Left hindlimb (tissue), 1 donor: ENCODE measurements around the gene TSPAN15.
"Not testable (repeated sequence)": the region's sequence is repeated elsewhere in the genome, so short reads cannot be mapped to it uniquely, and the experiment has no call there.

Experiments used
- DNase-seq: peaks from one replicate; pipeline ENCODE4 v3.0.0-alpha.2; 2018

Gene TSPAN15

DNA sequence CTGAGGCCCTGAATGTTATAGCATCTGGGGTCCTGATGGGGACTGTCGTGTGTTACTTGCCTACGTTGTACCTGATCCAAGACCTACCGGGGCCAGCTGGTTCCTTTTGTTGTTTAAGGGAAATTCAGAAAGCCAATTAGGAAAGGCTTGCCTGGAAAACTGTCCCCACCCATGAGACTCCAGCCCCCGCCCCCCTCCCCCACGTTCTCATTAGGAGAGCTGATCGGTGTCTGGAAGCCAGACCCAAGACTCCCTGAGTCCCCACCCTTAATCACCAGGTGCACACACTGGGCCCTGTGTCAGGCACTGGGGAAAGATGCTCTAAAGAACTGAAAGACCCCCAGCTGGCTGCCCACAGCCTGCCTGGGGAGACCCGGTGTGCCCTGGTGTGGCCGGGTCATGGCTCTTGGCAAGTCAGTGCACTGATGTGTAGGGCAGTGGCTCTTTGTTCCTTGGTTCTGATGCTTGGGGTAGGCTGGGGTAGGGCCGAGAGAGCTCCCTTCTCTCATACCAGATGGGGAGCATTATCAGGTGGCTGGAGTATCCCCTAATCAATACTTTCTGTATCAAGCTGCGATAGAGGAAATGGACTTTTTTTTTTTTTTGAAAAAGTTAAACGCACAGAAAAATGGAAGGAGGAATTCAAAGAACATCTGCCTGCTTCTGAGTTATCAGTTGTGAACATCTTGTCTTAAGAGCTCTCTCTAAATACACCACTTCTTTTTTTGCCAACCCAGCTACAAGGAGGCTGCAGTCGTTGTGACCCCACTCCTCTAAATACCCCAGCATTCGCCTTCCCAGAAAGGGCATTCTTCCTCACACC lies 16.9 kb downstream of the TSPAN15 start:
- DNase-seq: no peak

DNA sequence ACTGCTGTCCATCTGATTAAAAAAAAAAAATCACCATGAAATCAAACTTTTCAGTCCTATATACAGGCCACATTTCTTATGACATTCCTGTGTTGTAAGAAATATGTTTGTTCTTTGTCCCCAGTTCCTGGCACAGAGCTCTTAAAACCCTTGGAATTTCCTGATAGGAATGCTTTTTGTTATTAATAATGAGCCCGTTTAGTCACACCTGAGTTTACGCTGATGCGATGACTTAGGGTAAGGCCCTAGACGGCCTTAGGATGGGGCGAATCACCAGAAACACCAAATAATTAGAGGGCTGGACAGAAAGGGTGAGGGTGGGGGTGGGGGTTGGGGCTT lies 17.5 kb downstream of the TSPAN15 start:
- no peak for DNase-seq

DNA sequence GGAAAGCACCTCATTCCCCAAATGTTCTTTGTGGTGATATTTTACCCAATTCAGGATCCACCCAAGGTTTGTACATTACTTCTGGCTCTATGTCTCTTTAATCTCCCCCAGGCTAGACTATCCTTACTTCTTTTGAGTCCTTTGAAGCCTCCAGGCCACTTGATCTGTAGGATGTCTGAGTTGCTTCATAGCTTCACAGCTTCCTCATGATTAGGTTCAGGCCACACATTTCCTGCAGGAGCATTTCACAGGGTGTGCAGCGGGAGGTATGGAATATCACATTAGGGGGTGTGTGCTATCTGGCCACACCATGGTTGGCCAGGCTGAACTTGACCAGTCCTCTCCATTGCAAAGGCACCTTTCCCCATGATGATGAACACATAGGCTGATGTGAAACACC lies 18.7 kb downstream of the TSPAN15 start:
- DNase-seq: no peak

DNA sequence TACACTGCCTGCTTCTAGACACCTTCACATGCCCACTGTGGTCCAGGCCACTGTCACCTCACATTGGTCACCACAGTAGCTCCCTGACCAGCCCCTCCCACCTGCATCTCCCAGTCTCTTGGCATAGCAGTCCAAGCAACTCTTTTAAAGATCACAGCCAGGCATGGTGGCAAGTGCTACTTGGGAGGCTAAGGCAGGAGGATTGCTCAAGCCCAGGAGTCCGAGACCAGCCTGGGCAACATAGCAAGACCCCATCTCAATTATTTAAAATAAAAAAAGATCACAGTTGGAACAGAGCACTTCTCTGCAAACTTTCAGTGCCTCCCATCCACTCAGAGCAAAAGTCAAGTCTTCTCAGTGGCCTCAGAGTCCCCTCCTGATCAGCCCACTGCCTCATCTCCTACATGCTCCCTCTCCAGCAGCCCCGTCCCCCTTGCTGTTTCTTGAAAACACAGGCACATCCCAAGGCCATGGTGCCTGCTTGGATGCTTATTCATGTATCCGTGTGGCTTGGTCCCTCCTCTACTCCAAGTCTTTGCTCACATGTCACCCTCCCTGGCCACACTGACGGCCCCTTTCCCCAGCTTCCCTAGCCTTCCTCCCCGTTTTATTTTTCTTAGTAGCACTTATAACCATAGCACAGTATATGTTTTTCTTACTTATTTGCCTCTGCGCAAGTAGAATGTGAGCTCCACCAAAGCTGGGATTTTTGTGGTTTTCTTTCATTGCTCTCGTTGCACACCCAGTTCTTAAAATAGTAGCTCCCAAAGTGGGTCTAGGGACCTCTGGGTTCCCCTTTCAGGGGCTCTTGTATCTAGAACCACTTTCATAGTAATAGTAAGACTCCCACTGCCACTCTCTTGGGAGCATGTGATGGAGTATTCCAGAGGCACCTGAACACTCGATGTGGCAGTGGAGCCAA lies 19.5 kb downstream of the TSPAN15 start:
- DNase-seq: no peak

DNA sequence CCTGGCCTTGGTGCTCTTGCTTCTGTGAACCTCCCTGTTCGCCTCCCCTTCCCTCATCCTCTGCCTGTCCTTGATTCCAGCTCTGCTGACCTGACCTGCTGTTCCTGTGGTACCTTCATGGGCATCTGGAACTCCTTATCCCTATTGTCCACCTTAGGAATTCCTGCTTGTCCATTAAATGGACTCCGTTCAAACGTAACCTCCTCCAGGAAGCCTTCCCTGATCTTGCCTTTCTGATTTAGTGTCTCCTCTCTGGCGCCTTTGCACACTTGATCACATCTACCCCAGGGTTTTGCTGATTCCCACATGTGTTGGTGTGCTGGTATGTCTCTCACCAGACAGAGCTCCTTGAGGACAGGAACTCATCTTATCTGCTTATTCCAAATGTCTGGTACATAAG lies 20.9 kb downstream of the TSPAN15 start:
- no peak for DNase-seq

- no peak for DNase-seq
These were observed 21.3 kb downstream of the TSPAN15 start for GRCh38 chr10:69472544-69472943.

DNA sequence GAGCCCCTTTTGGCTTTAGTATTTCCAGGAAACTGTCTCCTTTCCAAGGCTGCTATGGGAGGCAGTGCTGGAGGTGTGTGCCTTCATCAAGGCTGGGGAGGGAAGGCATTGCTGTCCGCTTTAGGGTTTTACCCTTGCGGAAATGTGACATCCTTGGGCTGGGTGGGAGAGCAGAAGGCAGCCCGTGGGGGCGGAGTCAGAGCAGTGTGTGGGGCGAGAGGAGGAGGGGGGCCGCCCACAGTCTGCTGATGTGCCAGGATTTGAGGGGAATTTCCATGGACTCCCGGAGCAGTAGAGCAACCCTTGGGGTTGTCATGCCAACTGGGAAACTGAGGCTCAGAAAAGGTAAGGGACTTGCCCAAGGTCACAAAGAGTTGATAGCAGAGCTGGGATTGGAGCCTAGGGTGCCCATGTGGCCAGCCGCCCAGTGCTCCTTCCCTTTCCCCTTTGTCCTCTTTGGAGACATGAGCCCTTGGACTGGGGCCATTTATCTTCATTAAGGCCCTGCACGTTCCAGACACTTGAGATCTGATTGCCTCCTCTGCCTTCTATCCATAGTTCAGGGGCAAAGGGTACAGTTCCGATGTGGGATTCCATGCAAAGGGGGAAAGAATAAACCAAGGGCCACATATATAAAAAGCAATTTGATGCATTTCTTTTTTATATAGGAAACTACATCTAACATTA lies 22.2 kb downstream of the TSPAN15 start:
- no peak for DNase-seq

DNA sequence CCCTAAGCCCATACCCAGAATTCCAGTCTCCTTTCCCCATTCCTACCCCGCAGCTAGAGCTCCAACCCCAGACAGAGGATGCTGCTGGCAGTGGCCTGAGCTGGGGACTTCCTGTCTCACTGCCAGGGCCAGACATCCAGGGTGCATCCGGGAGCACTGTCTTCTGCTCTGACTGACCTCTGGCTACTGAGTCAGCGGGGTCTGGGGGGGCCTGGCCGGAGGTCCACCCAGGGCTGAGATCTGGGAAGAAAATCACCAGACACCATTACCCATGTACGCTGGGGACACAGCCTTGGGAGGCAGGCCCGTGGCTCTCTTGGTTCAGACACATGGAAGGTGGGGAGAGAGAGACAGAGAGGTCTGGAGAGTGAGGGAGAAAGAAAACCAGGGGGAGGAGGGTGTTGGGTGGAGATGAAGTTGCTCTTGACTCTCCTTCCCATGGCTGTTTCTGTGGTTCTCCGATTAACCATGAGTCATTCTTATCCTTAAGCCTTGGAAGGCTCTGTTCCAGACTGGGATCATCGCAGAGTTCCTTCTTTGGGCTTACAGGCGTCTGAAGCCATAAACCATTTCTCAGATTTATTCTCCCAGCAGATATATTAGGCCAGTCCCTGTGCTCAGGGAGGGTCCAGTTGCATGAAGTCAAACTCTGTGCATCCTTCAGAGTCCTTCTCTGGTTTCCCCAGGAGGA lies 23.6 kb downstream of the TSPAN15 start:
- no peak for DNase-seq

DNA sequence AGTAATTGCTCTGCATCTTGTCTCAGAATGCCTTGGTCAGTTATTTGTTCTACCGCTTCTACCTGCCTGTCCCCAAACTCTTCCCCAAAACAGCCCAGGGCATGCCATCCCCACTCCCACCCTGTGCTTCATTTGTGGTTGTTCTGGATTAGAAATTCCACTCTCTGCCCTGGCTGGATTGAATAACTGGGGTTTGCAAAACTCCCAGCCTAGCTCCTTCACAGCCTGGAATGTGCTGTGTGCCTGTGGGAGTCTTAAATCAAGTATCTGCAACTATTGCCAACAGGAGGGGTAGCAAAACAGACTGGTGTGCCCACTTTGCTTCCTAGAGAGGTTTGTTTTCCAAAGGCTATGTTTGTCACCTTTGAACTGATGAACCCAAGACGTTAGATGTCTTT lies 24.2 kb downstream of the TSPAN15 start:
- no peak for DNase-seq

DNA sequence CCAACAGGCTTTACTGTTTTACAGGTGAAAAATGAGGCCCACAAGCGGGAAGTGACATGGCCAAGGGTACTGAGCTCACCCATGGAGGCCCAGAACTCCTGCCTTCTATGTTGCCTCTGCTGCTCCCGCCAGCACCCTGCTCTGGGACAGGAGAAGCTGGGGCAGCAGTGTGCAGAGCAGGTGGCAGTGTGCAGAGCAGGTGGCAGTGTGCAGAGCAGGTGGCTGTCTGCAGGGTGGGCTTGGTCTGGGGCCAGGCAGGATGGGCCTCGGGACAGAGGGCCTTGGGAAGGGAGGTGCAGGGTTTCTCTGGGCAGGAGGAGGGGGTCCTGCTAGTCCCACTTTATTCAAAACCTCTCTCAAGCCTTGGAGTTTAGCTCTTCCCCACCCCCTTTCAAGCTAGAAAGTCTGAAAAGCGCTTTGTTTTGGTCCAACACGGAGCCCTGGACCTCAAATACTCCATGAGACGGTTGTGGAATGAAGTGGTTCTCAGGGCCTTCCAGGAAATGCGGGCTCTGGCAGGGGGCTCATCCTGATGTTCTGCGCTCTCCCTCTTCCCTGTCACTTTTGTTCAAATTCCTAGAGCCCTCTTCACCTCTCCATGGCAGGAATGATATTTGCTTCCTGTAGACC lies 26.8 kb downstream of the TSPAN15 start:
- no peak for DNase-seq

DNA sequence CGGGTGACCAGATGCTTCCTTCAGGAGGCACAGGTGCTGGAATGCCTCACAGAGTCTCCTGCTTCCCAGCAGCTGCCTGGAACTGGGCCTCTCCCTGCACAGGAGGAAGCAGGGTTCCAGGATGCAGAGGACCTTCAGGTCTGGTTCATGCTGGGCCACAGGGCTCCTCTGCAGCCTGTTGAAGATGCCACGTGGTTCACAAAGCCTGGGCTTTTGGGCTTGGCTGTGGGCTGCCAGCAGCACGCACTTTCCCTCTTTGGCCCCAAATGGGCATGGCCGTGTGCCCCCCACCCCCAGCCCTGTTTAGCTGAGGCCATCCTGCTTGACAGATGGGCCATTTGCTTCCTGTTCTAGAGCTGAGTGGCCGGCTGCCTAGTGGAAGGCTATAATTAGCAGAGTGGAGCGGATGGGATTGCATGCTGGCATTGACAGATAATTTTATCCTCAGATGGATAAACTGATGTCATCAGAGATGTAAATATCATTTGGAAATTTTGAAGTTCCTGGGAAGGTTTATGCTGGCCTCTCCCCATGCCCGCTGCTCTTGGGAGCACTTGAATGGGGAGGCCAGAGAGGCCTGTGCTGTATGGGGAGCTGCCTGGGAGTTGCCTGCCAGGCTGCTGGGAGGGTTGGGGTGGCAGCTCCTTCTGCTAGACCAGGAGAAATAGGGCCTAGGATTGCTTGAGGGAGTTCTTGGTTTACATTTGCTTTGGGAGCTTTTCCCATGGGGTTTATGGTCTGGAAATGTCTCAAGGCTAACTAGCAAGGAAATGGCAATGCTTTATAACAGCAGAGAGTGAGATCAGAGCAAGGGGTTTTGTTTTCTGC lies 28.2 kb downstream of the TSPAN15 start:
- peak; percentile 78 for DNase-seq

DNA sequence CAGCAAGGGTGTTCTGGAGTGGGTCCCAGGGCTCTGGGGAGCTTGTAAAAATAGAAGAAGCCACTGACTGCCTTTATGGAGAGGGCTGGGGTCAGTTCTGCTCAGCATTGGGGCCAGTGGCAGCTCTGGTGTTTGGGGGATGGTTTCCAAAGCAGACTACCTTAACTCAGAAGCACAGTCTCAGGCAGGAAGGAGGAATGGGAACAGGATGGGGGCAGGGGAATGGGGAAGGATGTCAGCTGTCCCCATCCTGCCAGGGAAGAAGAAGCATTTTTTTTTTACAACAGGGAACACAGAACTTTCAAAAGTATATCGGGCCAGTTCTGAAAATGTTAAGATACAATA lies 28.8 kb downstream of the TSPAN15 start:
- no peak for DNase-seq

- no peak for DNase-seq
These were observed 30.0 kb downstream of the TSPAN15 start for GRCh38 chr10:69481305-69481704.

DNA sequence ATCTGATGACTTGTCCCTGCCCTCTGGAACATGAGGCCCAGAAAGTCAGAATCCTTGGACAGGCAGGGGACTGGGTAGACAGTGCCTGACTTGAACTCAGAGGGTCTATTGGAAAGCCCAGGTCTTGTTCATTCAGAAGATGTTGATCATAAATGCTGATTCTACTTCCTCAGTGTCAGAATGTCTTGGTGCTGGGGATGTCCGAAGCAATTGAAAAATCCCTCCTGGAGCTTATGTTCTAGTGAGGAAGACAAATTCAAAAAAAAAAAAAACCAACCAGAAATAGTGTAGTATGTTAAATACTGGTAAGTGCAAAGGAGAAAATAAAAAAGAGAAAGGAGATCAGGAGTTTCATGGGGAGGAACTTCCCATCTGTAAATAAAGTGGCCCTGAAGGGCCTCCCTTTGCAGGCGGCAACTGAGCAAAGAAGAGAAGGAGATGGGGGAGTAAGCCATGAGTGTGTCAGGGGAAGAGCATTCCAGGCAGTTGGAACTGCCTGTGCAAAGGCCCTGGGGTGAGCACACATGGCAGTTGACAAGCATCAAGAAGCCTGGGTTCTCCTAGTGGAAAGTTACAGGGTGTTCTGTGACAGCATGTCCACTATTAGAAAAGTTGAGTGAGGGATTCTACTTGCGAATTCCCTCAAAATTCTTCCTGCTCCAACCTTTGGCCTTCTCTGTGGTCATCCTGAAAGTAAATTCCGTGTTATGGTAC lies 30.7 kb downstream of the TSPAN15 start:
- DNase-seq: no peak

DNA sequence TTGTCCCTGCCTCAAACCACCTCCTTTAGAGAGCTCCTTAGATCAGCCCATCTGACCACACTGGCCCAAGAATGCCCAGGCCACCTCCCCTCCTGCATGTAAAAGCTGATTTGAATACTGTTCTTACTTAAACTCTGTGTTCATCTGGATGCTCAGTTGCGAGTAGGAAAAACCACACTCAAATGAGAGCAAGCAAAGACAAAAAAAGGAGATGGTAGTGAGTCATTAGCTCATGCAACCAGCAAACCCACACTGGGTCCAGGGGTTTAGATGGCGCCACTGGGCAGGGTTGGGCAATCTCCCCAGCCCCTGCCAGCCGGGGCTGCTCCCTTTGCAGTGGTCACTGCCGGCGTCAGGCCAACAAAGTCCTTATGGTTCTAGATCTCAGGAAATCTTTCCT lies 32.7 kb downstream of the TSPAN15 start:
- DNase-seq: no peak

- DNase-seq: no peak
These were observed 33.5 kb downstream of the TSPAN15 start for GRCh38 chr10:69484736-69485135.

GRCh38 chr10:69486922-69487730 lies 35.9 kb downstream of the TSPAN15 start:
- DNase-seq: no peak

GRCh38 chr10:69488149-69488844 lies 37.0 kb downstream of the TSPAN15 start:
- DNase-seq: not testable (repeated sequence)

- DNase-seq: not testable (repeated sequence)
These were observed 37.6 kb downstream of the TSPAN15 start for GRCh38 chr10:69488856-69489255.
